Measurements from ENCODE around the gene SERPINF2. TPM values are rescaled to one million over a fixed set of nuclear protein-coding genes. Genes with fewer than 3 reads are reported as not detected.

The SERPINF2 gene
- total and polyA plus RNA-seq, 4 donors: 13.7 to 78.9 (median 58.0) TPM

- H3K27me3 ChIP-seq (ENCODE audit: control insufficient read depth in 3 of 3, insufficient read depth in 3 of 3, low read length in 2 of 3): no peaks in the 10 kb centered on the region
- H3K9ac ChIP-seq (ENCODE audit: insufficient read depth in 1 of 2, low read length in 2 of 2): peak overlapping the region in 1 of 2 donors; percentile 64
- H3K4me3 ChIP-seq: no peak overlapping the region
- peak overlapping the region; percentile 54 to 90 for H3K27ac ChIP-seq (ENCODE audit: low read depth in 1 of 2, low read length in 1 of 2)
- no peak for TF ChIP-seq CTCF (IDR thresholded peaks at IDR 0.05; ENCODE audit: control extremely low read depth, extremely low read depth)
- ATAC-seq (ENCODE audit: insufficient read depth, low FRiP score) (no peak), DNase-seq (peak; percentile 86 to 94 (median 92))
- peaks cover 4 to 29% (median 12%) of the 10 kb centered on the region in 4 donors for H3K36me3 ChIP-seq (ENCODE audit: control insufficient read depth in 4 of 4, insufficient read depth in 4 of 4, low read length in 4 of 4)
- H3K9me3 ChIP-seq (ENCODE audit: control insufficient read depth in 4 of 4, insufficient read depth in 3 of 4, low read length in 3 of 4): no peaks in the 10 kb centered on the region
- WGBS, 2 donors: 33 to 39% methylated on average over 8 of the region's 8 CpGs
- peaks cover 4 to 27% (median 18%) of the 10 kb centered on the region in 5 donors for H3K4me1 ChIP-seq (ENCODE audit: control insufficient read depth in 5 of 5, insufficient read depth in 5 of 5, low read length in 5 of 5)
Measured at GRCh38 chr17:1779571-1780131, 37.0 kb downstream of the SERPINF2 start.

- H3K9me3 ChIP-seq (ENCODE audit: control insufficient read depth in 4 of 4, insufficient read depth in 3 of 4, low read length in 3 of 4): no peaks in the 10 kb centered on the region
- no peak for ATAC-seq (ENCODE audit: insufficient read depth, low FRiP score)
- DNase-seq: no peak
- TF ChIP-seq CTCF (IDR thresholded peaks at IDR 0.05; ENCODE audit: control extremely low read depth, extremely low read depth): no peak
- peaks cover 3 to 34% (median 10%) of the 10 kb centered on the region in 4 donors for H3K36me3 ChIP-seq (ENCODE audit: control insufficient read depth in 4 of 4, insufficient read depth in 4 of 4, low read length in 4 of 4)
- 50 to 73% methylated on average over 6 of the region's 6 CpGs for WGBS, 2 donors
- H3K4me3 ChIP-seq: no peak overlapping the region
- no peaks in the 10 kb centered on the region for H3K27me3 ChIP-seq (ENCODE audit: control insufficient read depth in 3 of 3, insufficient read depth in 3 of 3, low read length in 2 of 3)
- H3K27ac ChIP-seq (ENCODE audit: low read depth in 1 of 2, low read length in 1 of 2): peak overlapping the region; percentile 61 to 100
- H3K9ac ChIP-seq (ENCODE audit: insufficient read depth in 1 of 2, low read length in 2 of 2): no peak overlapping the region
- peaks cover 5 to 25% (median 21%) of the 10 kb centered on the region in 5 donors for H3K4me1 ChIP-seq (ENCODE audit: control insufficient read depth in 5 of 5, insufficient read depth in 5 of 5, low read length in 5 of 5)
Measured at GRCh38 chr17:1782171-1782567, 39.5 kb downstream of the SERPINF2 start.

GRCh38 chr17:1783271-1783670 is 40.6 kb downstream of the SERPINF2 start:
- peak overlapping the region; percentile 10 for H3K4me3 ChIP-seq
- peak overlapping the region in 1 of 2 donors; percentile 80 for H3K9ac ChIP-seq (ENCODE audit: insufficient read depth in 1 of 2, low read length in 2 of 2)
- DNase-seq (no peak), ATAC-seq (ENCODE audit: insufficient read depth, low FRiP score) (no peak)
- H3K4me1 ChIP-seq (ENCODE audit: control insufficient read depth in 5 of 5, insufficient read depth in 5 of 5, low read length in 5 of 5): peaks cover 5 to 26% (median 21%) of the 10 kb centered on the region in 5 donors
- 54 to 60% methylated on average over 19 of the region's 19 CpGs for WGBS, 2 donors
- no peaks in the 10 kb centered on the region for H3K9me3 ChIP-seq (ENCODE audit: control insufficient read depth in 4 of 4, insufficient read depth in 3 of 4, low read length in 3 of 4)
- no peak for TF ChIP-seq CTCF (IDR thresholded peaks at IDR 0.05; ENCODE audit: control extremely low read depth, extremely low read depth)
- H3K36me3 ChIP-seq (ENCODE audit: control insufficient read depth in 4 of 4, insufficient read depth in 4 of 4, low read length in 4 of 4): peaks cover 0 to 32% (median 10%) of the 10 kb centered on the region in 4 donors
- peak overlapping the region; percentile 90 to 100 for H3K27ac ChIP-seq (ENCODE audit: low read depth in 1 of 2, low read length in 1 of 2)
- no peaks in the 10 kb centered on the region for H3K27me3 ChIP-seq (ENCODE audit: control insufficient read depth in 3 of 3, insufficient read depth in 3 of 3, low read length in 2 of 3)
